Neural cell (in vitro differentiated cells): Measurements from ENCODE around the gene AGPS. TPM values are rescaled to one million over a fixed set of nuclear protein-coding genes. Genes with fewer than 3 reads are reported as not detected.

Experiments
- H2AFZ ChIP-seq: fragments of 200-600, 300-800 bp; sonication (generic), shearing (Covaris generic); 2 replicates; pipeline ENCODE4 v1.6.0; 2014; ENCODE audit warnings: low read depth, mild to moderate bottlenecking, antibody characterized with exemption, low read length, moderate library complexity
- H3F3A ChIP-seq: fragments of 200-600 bp; shearing (Covaris generic); 2 replicates; pipeline ENCODE4 v1.6.1; 2016; ENCODE audit warnings: mild to moderate bottlenecking, moderate library complexity, mixed read lengths, antibody characterized with exemption, low read length; ENCODE audit not compliant: insufficient read depth, poor library complexity, severe bottlenecking
- H3K27ac ChIP-seq: fragments of 200-600, 300-800 bp; sonication (generic), shearing (Covaris generic); 2 replicates; pipeline ENCODE4 v1.5.1; 2014; ENCODE audit warnings: mild to moderate bottlenecking, low read length, moderate library complexity
- H3K27me3 ChIP-seq: fragments of 300-800, 200-600 bp; sonication (generic), shearing (Covaris generic); 2 replicates; pipeline ENCODE4 v1.6.0; 2014; ENCODE audit warnings: mild to moderate bottlenecking, low read depth, low read length, moderate library complexity; ENCODE audit not compliant: insufficient read depth
- H3K36me3 ChIP-seq: fragments of 300-800, 200-600 bp; sonication (generic), shearing (Covaris generic); 2 replicates; pipeline ENCODE4 v1.5.1; 2014; ENCODE audit warnings: mild to moderate bottlenecking, antibody characterized with exemption, low read length, moderate library complexity; ENCODE audit not compliant: insufficient read depth
- H3K4me2 ChIP-seq: fragments of 300-800, 200-600 bp; sonication (generic), shearing (Covaris generic); 2 replicates; pipeline ENCODE4 v1.6.0; 2014; ENCODE audit warnings: mild to moderate bottlenecking, low read length
- H3K4me3 ChIP-seq: fragments of 300-800, 200-600 bp; sonication (generic), shearing (Covaris generic); 2 replicates; pipeline ENCODE4 v1.5.1; 2014; ENCODE audit warnings: mild to moderate bottlenecking, low read length, moderate library complexity
- H3K79me2 ChIP-seq: fragments of 200-600 bp; shearing (Covaris generic); replicated peaks from 2 replicates; pipeline ENCODE4 v1.6.0; 2014; ENCODE audit warnings: mild to moderate bottlenecking, low read length, moderate library complexity; ENCODE audit not compliant: insufficient read depth
- H3K9ac ChIP-seq: fragments of 300-800, 200-600 bp; sonication (generic), shearing (Covaris generic); 2 replicates; pipeline ENCODE4 v1.6.1; 2016; ENCODE audit warnings: mild to moderate bottlenecking, low read length, mixed read lengths
- H3K9me2 ChIP-seq: fragments of 200-600 bp; shearing (Covaris generic); 2 replicates; pipeline ENCODE4 v1.6.1; 2016; ENCODE audit warnings: mild to moderate bottlenecking, low read length, mixed read lengths; ENCODE audit not compliant: insufficient read depth
- H3K9me3 ChIP-seq: fragments of 200-600, 300-800 bp; sonication (generic), shearing (Covaris generic); 2 replicates; pipeline ENCODE4 v1.6.1; 2016; ENCODE audit warnings: mild to moderate bottlenecking, mixed run types, low read length, moderate library complexity, mixed read lengths
- H4K20me1 ChIP-seq: fragments of 200-600 bp; shearing (Covaris generic); 2 replicates; pipeline ENCODE4 v1.6.1; 2016; ENCODE audit warnings: mild to moderate bottlenecking, mixed run types; ENCODE audit not compliant: insufficient read depth
- EP300 ChIP-seq: fragments of 450-650 bp; conservative IDR thresholded peaks from 2 replicates; pipeline ENCODE4 v1.6.1; 2014; ENCODE audit warnings: antibody characterized with exemption, mild to moderate bottlenecking, moderate library complexity; ENCODE audit not compliant: poor library complexity, severe bottlenecking
- EZH2 ChIP-seq: fragments of 200-600, 300-800 bp; shearing (Covaris generic), sonication (generic); IDR thresholded peaks from 2 replicates; pipeline ENCODE4 v1.6.1; 2014; ENCODE audit warnings: antibody characterized with exemption, low read length, borderline replicate concordance, mild to moderate bottlenecking; ENCODE audit not compliant: insufficient read depth, poor library complexity, severe bottlenecking
- MXI1 ChIP-seq: fragments of 450-650 bp; conservative IDR thresholded peaks from 2 replicates; pipeline ENCODE4 v1.6.1; 2014; ENCODE audit warnings: antibody characterized with exemption, mild to moderate bottlenecking; ENCODE audit not compliant: poor library complexity, severe bottlenecking
- POLR2AphosphoS5 ChIP-seq: IDR thresholded peaks from 2 replicates; pipeline ENCODE4 v1.6.1; 2012
- RAD21 ChIP-seq: fragments of 450-650 bp; conservative IDR thresholded peaks from 2 replicates; pipeline ENCODE4 v1.6.1; 2014; ENCODE audit warnings: antibody characterized with exemption, mild to moderate bottlenecking, moderate library complexity
- SMC3 ChIP-seq: fragments of 450-650 bp; conservative IDR thresholded peaks from 2 replicates; pipeline ENCODE4 v1.6.1; 2014; ENCODE audit warnings: antibody characterized with exemption, mild to moderate bottlenecking, moderate library complexity; ENCODE audit not compliant: poor library complexity
- TAF1 ChIP-seq: IDR thresholded peaks from 2 replicates; pipeline ENCODE4 v1.6.1; 2012; ENCODE audit warnings: low read depth
- polyA plus RNA-seq: library from polyadenylated mRNA; depleted of rRNA; stranded (reverse); fragments of >200 nt; gene quantifications from 2 replicates; pipeline ENCODE4 v1.2.3, GENCODE V29; 2014
- TF ChIP-seq, protein P1 (sequence below): fragments of 450-650 bp; IDR thresholded peaks from 2 replicates; pipeline ENCODE4 v1.5.1; 2014; ENCODE audit warnings: antibody characterized with exemption, mild to moderate bottlenecking, moderate library complexity; ENCODE audit not compliant: poor library complexity, severe bottlenecking
- TF ChIP-seq, protein P2 (sequence below): IDR thresholded peaks from 2 replicates; pipeline ENCODE4 v1.6.1; 2012; ENCODE audit warnings: borderline replicate concordance

The AGPS gene
- polyA plus RNA-seq, 1 donor from 2014 or later: 31.0 TPM

DNA sequence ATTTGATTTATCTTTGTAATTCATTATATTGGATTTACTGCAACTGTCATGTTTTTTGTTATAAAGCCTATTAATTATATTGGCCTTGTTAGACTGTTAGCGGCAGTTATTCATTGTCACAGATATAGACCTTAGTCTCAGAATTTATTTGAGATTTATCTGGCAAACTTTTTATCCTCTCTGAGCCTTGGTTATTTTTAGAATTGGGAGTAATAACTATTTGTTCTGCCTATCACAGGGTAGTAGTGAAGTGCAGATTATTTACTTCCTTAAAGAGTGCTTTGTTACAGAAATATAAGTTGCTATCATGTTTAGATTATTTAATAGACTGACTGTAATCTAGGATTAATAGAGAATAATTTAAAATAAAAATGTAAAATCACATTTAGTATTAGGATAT is 41.9 kb downstream of the AGPS start:
- peaks cover 13% of the 10 kb centered on the region for H3K79me2 ChIP-seq

DNA sequence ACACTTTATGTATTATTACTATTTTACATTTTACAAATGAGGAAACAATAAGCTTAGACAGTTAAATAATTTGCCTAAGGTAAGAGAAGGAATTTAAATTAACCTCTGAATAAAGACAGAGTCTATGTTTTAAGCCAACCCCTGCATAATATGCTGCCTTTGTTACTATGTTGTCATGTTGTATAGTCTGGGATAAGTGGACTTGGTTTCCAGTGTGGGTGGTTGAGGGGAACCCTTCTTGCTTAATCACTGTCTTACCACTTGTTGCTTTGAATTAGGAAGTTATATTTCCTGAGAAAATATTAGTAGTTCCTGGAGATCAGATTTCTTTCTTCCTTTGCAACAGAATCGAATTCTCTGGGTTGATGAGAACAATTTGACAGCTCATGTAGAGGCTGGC is 52.6 kb downstream of the AGPS start:
- Histone ChIP-seq H3K79me2 (no peaks in the 10 kb centered on the region), H3K9me3 (peaks cover 4% of the 10 kb centered on the region), H2AFZ (no peak overlapping the region), H3K4me2 (no peak overlapping the region), H3K4me3 (no peak overlapping the region), H4K20me1 (no peaks in the 10 kb centered on the region), H3F3A (no peaks in the 10 kb centered on the region), H3K9me2 (no peaks in the 10 kb centered on the region), H3K27me3 (no peaks in the 10 kb centered on the region), H3K36me3 (peaks cover 11% of the 10 kb centered on the region), H3K9ac (no peak overlapping the region), H3K27ac (no peak overlapping the region)
- TF ChIP-seq, protein P1, sequence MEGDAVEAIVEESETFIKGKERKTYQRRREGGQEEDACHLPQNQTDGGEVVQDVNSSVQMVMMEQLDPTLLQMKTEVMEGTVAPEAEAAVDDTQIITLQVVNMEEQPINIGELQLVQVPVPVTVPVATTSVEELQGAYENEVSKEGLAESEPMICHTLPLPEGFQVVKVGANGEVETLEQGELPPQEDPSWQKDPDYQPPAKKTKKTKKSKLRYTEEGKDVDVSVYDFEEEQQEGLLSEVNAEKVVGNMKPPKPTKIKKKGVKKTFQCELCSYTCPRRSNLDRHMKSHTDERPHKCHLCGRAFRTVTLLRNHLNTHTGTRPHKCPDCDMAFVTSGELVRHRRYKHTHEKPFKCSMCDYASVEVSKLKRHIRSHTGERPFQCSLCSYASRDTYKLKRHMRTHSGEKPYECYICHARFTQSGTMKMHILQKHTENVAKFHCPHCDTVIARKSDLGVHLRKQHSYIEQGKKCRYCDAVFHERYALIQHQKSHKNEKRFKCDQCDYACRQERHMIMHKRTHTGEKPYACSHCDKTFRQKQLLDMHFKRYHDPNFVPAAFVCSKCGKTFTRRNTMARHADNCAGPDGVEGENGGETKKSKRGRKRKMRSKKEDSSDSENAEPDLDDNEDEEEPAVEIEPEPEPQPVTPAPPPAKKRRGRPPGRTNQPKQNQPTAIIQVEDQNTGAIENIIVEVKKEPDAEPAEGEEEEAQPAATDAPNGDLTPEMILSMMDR: no peak
- TF ChIP-seq EZH2 (no peak), RAD21 (no peak), POLR2AphosphoS5 (no peak), TAF1 (no peak), SMC3 (no peak), EP300 (no peak), MXI1 (no peak)
- TF ChIP-seq, protein P2, sequence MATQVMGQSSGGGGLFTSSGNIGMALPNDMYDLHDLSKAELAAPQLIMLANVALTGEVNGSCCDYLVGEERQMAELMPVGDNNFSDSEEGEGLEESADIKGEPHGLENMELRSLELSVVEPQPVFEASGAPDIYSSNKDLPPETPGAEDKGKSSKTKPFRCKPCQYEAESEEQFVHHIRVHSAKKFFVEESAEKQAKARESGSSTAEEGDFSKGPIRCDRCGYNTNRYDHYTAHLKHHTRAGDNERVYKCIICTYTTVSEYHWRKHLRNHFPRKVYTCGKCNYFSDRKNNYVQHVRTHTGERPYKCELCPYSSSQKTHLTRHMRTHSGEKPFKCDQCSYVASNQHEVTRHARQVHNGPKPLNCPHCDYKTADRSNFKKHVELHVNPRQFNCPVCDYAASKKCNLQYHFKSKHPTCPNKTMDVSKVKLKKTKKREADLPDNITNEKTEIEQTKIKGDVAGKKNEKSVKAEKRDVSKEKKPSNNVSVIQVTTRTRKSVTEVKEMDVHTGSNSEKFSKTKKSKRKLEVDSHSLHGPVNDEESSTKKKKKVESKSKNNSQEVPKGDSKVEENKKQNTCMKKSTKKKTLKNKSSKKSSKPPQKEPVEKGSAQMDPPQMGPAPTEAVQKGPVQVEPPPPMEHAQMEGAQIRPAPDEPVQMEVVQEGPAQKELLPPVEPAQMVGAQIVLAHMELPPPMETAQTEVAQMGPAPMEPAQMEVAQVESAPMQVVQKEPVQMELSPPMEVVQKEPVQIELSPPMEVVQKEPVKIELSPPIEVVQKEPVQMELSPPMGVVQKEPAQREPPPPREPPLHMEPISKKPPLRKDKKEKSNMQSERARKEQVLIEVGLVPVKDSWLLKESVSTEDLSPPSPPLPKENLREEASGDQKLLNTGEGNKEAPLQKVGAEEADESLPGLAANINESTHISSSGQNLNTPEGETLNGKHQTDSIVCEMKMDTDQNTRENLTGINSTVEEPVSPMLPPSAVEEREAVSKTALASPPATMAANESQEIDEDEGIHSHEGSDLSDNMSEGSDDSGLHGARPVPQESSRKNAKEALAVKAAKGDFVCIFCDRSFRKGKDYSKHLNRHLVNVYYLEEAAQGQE: no peak

More for the DNA sequence above, 41.9 kb downstream of the AGPS start:
- no peak overlapping the region for H3K27ac ChIP-seq
- H3K9ac ChIP-seq: no peak overlapping the region
- H3K36me3 ChIP-seq: no peaks in the 10 kb centered on the region
- TF ChIP-seq POLR2AphosphoS5 (no peak), EP300 (no peak), RAD21 (no peak), MXI1 (no peak), TAF1 (no peak), EZH2 (no peak), SMC3 (no peak)
- TF ChIP-seq, protein P2: no peak
- TF ChIP-seq, protein P1: no peak
- H2AFZ ChIP-seq: no peak overlapping the region
- no peaks in the 10 kb centered on the region for H4K20me1 ChIP-seq
- no peaks in the 10 kb centered on the region for H3K9me3 ChIP-seq
- no peak overlapping the region for H3K4me2 ChIP-seq
- H3F3A ChIP-seq: no peaks in the 10 kb centered on the region
- no peaks in the 10 kb centered on the region for H3K9me2 ChIP-seq
- H3K4me3 ChIP-seq: no peak overlapping the region
- H3K27me3 ChIP-seq: no peaks in the 10 kb centered on the region
